Effector memory CD8-positive, alpha-beta T cell (primary cell): ENCODE measurements around the gene CHM.

Experiments
- ATAC-seq: fragments of 150-1000 bp; cut with Tn5 transposase; replicated peaks from 2 replicates; pipeline ENCODE4 v1.10.0; 2021; ENCODE audit warnings: mild to moderate bottlenecking, moderate library complexity
- DNase-seq, 3 experiments: peaks; one replicate each; pipeline ENCODE4 v3.0.0; 2021
- H3K27ac Mint-ChIP-seq, 2 donors: one replicate each; pipeline ENCODE4 v1.8.0; 2022; ENCODE audit warnings: mild to moderate bottlenecking in 2 of 2, mixed read lengths in 2 of 2, moderate library complexity in 2 of 2
- H3K27me3 Mint-ChIP-seq, 2 donors: one replicate each; pipeline ENCODE4 v1.8.0; 2022; ENCODE audit warnings: mixed read lengths in 2 of 2
- H3K36me3 Mint-ChIP-seq: one replicate; pipeline ENCODE4 v1.8.0; 2022; ENCODE audit warnings: mild to moderate bottlenecking, moderate library complexity, mixed read lengths; ENCODE audit not compliant: insufficient read depth
- H3K4me1 Mint-ChIP-seq, 2 donors: one replicate each; pipeline ENCODE4 v1.8.0; 2022; ENCODE audit warnings: low read depth in 2 of 2, mixed read lengths in 2 of 2
- H3K4me3 Mint-ChIP-seq, 2 donors: one replicate each; pipeline ENCODE4 v1.8.0; 2022; ENCODE audit warnings: mild to moderate bottlenecking in 2 of 2, mixed read lengths in 2 of 2, moderate library complexity in 2 of 2
- H3K9me3 Mint-ChIP-seq, 2 donors: one replicate each; pipeline ENCODE4 v1.8.0; 2022; ENCODE audit warnings: mixed read lengths in 2 of 2

CHM gene

GRCh38 chrX:85815203-85815751 lies 232.1 kb downstream of the CHM start:
- H3K27ac Mint-ChIP-seq: no peak overlapping the region
- H3K27me3 Mint-ChIP-seq: no peaks in the 10 kb centered on the region
- H3K9me3 Mint-ChIP-seq: peaks cover 9 to 18% of the 10 kb centered on the region in 2 donors
- no peak overlapping the region for H3K4me3 Mint-ChIP-seq
- ATAC-seq: no peak
- no peaks in the 10 kb centered on the region for H3K36me3 Mint-ChIP-seq
- DNase-seq: no peak
- no peaks in the 10 kb centered on the region for H3K4me1 Mint-ChIP-seq
